ENCODE data around the gene NUP210.

Gene NUP210

GRCh38 chr3:13318626-13319470 lies 101.3 kb downstream of the NUP210 start:
- DNase-seq: no peak

- DNase-seq: no peak
Observed at GRCh38 chr3:13317596-13318320, 102.4 kb downstream of the NUP210 start.

GRCh38 chr3:13316603-13317002 lies 103.5 kb downstream of the NUP210 start:
- no peak for DNase-seq

DNA sequence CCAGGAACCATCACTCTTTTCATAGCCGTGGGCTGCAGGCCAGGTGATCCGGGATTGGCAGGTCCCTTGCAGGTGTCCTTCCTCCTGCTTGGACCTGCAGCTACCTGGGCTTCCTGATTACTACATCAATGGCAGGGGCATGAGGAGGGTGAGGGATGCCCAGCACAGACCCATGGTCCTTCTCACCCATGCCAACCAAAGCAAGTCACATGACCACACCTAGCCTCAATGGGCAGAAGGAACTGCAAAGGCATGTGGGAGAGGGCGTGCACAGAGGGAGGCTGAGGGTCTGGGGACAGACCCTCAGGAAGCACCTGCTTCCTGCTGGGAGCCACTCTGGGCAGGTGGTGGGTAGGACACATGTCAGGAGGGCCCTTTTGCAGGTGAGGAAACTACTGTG lies 105.2 kb downstream of the NUP210 start:
- no peak for DNase-seq

DNA sequence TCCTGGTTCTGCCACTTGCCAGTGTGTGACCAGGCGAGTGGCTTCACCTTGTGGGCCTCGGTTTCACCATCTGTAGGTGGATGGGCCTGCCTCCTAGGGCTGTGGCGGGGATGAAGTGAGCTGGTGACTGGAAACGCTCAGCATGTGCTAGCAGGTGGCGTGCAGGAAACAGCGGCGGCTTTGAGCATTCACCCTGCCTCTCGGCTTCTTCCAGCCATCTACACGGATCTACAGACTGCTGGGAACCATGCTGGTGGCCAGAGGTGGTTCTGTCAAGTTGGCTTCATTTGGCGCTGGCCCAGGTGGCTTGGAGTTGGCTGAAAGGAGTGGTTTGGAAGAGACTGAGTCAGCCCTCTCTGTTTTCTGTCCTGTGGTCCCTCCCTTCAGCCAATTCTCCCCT lies 106.3 kb downstream of the NUP210 start:
- no peak for DNase-seq

- DNase-seq: no peak
Observed at GRCh38 chr3:13309004-13309403, 111.1 kb downstream of the NUP210 start.

- DNase-seq: no peak
Observed at GRCh38 chr3:13308380-13308801, 111.7 kb downstream of the NUP210 start.

DNA sequence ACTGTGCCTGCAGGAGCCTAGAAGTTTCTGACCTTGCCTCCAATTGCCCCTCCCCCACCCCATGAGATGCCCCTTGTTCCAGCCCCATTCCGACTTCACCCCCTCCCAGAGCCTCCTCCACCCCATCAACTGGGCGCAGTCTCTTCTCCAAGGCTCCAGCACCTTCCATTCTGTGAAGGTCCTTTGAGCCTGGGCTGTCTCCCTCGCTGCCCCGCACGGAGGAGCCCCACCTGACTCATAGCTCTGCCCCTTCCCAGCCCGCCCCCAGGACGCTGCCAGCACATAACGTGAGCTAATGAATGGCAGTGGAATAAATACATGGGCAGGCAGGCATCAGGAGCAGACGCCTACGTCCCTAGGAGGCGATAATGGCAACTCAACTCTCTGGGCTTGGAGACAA lies 113.1 kb downstream of the NUP210 start:
- DNase-seq: no peak

- no peak for DNase-seq
Observed at GRCh38 chr3:13305623-13306022, 114.5 kb downstream of the NUP210 start.

DNA sequence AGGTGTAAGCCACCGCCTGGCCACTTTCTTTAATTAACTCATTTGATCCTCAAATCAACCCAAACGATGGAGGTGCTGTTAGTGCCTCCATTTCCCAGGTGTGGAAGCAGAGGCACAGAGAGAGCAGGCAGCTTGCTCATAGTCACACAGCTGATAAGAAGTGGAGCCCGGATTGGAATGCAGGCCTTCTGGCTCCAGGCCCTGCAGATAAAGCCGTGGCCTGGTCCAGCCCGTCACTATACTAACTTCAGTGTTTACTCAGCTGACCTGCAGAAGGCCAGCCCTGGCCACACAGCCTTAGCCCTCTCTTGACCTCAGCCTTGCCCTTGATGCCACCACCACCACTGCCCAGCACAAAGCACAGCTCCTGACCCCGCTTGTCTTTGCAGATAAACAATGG lies 116.7 kb downstream of the NUP210 start:
- no peak for DNase-seq

- DNase-seq: no peak
Observed at GRCh38 chr3:13301286-13301987, 118.7 kb downstream of the NUP210 start.

GRCh38 chr3:13300546-13301285 lies 119.4 kb downstream of the NUP210 start:
- DNase-seq: no peak

- DNase-seq: no peak
Observed at GRCh38 chr3:13299531-13300155, 120.5 kb downstream of the NUP210 start.

DNA sequence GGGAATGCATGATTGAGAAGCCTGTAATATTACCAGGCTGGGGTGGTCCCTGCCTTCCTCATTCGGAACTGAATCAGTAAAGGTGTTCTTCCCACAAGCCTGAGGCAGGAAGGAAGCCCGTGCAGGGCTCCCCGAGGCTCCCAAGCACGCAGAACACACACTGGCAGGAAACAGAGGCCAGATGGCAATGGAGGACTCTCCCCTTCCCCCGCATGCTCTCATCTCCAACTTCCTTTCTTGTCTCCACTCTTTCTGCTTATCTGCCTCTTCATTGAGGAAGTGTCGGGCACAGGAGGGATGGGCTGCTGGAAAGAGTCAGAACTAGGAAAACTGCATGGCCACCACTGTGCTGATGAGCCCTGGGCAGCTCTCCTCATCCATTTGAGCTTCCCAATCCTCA lies 123.5 kb downstream of the NUP210 start:
- no peak for DNase-seq

DNA sequence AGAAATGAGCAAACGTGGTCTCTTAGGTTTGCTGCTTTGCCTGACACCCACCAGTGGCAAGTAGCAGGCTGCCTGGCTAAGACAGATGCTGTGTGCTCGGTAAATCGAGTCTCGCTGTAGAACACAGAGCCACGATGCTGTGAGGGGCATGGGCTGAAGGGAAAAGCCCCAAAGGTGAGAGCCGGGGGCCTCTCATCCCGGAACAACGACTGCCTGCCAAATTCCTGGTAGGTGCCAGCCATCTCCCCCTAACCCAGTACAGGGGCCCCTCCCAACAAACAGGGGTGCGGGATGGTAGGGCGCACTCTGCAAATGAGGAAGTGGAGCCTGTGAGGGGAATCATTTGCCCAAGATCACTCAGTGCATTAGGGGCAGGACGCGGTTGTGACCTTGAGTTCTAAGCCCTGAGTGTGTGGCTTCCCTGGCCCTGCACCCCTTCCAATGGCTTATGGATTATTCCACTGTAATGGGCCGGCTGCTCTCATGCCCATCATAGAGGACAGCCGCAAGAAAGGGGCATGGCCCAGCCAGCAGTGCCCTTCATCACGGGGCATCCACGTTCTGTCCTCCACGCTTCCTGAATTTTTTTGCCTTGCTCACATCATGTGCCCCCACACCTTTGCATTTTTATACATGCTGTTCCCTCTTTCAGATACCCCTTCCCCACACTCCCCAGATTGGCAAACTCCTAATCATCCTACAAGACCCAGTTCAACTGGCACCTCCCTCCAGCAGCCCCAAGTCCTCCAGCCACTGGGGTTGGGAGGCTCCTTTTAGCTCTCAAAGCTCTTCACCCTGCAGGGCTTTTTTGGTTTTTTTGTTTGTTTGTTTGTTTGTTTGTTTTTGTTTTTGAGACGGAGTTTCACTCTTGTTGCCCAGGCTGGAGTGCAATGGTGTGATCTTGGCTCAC lies 125.4 kb downstream of the NUP210 start:
- DNase-seq: no peak

GRCh38 chr3:13292375-13292774 lies 127.7 kb downstream of the NUP210 start:
- no peak for DNase-seq

GRCh38 chr3:13290941-13291340 lies 129.2 kb downstream of the NUP210 start:
- no peak for DNase-seq

- no peak for DNase-seq
Observed at GRCh38 chr3:13289771-13290285, 130.3 kb downstream of the NUP210 start.

DNA sequence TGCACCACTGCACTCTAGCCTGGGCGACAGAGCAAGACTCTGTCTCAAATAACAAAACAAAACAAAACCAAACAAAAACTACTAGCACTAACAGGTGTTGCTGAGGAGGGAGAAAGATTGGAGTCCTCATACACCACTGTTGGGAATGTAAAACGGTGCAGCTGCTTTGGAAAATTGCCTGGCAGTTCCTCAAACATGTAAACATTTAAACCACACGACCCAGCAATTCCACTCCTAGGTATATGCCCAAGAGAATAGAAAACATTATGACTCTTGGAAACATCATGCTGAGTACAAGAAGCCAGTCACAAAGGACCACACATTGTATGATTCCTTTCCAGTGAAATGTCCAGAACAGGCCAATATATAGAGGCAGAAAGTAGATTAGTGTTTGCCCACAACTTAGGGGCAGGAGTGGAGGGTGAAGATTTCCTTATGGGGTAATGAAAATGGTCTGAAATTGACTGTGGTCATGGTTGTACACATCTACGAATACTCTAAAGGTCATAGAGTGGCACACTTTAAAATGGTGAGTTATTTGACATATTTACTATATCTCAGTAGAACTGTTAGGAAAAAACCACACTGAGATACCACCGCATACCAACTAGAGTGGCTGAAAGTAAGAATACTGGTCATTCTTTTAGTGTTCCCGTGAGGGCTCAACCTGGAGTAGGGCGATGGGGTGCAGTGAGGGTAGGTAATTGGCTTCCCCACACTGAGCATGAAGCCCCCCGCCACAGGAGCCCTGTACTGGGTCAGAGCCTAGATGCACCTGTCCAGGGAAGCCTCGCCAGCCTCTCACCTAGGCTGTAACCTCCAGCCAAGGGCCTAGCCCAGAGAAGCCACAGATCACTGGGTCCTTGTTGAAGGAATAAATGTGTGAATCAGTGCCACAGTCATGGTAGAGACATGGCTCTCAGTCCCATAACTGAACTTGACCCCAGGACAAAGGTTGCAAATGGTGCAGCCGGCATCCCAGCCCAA lies 131.1 kb downstream of the NUP210 start:
- no peak for DNase-seq

DNA sequence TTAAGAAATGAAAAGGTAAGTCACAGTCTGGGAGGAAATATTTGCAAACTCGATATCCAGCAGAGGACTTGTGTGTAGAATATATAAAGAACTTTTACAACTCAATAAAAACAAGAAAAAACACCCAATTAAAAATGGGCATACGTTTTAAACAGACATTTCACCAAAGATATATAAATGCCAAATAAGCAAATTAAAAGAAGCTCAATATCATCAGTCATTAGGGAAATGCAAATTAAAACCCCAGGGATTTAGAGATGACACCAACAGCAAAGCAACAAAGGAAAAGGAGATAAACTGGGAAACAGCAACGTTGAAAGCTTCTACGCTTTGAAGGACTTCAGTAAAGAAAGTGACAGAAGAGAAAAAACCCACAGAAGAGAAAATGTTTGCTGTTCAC lies 132.3 kb downstream of the NUP210 start:
- DNase-seq: no peak

Measured in effector CD8-positive, alpha-beta T cell (primary cell).